H54 (cell line): ENCODE results near the gene PFKL.

Experiments
- DNase-seq: peaks from one replicate; pipeline ENCODE4 v3.0.0; 2011; ENCODE audit warnings: low spot score, mixed read lengths; ENCODE audit not compliant: insufficient read length
- FAIRE-seq: peaks from 3 replicates; lab custom pipeline; 2011; peaks lifted over from hg19 to GRCh38; lab: Jason Lieb, UNC
- POLR2A ChIP-seq: IDR thresholded peaks from 2 replicates; pipeline ENCODE4 v1.6.1; 2011; ENCODE audit warnings: low read depth, mild to moderate bottlenecking, low read length

Gene PFKL

GRCh38 chr21:44304877-44305293 lies 5.0 kb downstream of the PFKL start:
- no peak for TF ChIP-seq POLR2A
- no peak for FAIRE-seq
- peak; percentile 78 for DNase-seq

GRCh38 chr21:44305691-44306090 lies 5.8 kb downstream of the PFKL start:
- TF ChIP-seq POLR2A: no peak
- no peak for DNase-seq
- FAIRE-seq: no peak

- FAIRE-seq (no peak), DNase-seq (no peak)
- no peak for TF ChIP-seq POLR2A
Observed at GRCh38 chr21:44306936-44307704, 7.3 kb downstream of the PFKL start.

- no peak for TF ChIP-seq POLR2A
- no peak for DNase-seq
- FAIRE-seq: no peak
Observed at GRCh38 chr21:44310628-44311507, 11.0 kb downstream of the PFKL start.

GRCh38 chr21:44312089-44312488 lies 12.2 kb downstream of the PFKL start:
- FAIRE-seq: no peak
- no peak for TF ChIP-seq POLR2A
- DNase-seq: no peak

GRCh38 chr21:44312716-44313115 lies 12.9 kb downstream of the PFKL start:
- DNase-seq (no peak), FAIRE-seq (no peak)
- no peak for TF ChIP-seq POLR2A

GRCh38 chr21:44313451-44313850 lies 13.6 kb downstream of the PFKL start:
- no peak for DNase-seq
- no peak for TF ChIP-seq POLR2A
- no peak for FAIRE-seq

- no peak for DNase-seq
- FAIRE-seq: no peak
- no peak for TF ChIP-seq POLR2A
Observed at GRCh38 chr21:44314128-44314527, 14.3 kb downstream of the PFKL start.

- no peak for TF ChIP-seq POLR2A
- DNase-seq (no peak), FAIRE-seq (no peak)
Observed at GRCh38 chr21:44314561-44314960, 14.7 kb downstream of the PFKL start.

- no peak for DNase-seq
- no peak for TF ChIP-seq POLR2A
- FAIRE-seq: no peak
Observed at GRCh38 chr21:44315691-44316203, 15.9 kb downstream of the PFKL start.

GRCh38 chr21:44316277-44316900 lies 16.5 kb downstream of the PFKL start:
- no peak for FAIRE-seq
- TF ChIP-seq POLR2A: no peak

GRCh38 chr21:44317241-44317782 lies 17.5 kb downstream of the PFKL start:
- DNase-seq: no peak
- no peak for FAIRE-seq
- no peak for TF ChIP-seq POLR2A

More at GRCh38 chr21:44316277-44316900, 16.5 kb downstream of the PFKL start:
- no peak for DNase-seq

- TF ChIP-seq POLR2A: no peak
- FAIRE-seq (no peak), DNase-seq (no peak)
Observed at GRCh38 chr21:44317871-44318270, 18.0 kb downstream of the PFKL start.
